K562 (cell line): Measurements from ENCODE around the gene RARRES2. TPM values are rescaled to one million over a fixed set of nuclear protein-coding genes. Genes with fewer than 3 reads are reported as not detected.

Experiments used
- ATAC-seq: fragments of 200-7000 bp; cut with Tn5 transposase; 3 replicates; pipeline ENCODE4 v1.9.1; 2020; ENCODE audit warnings: moderate library complexity
- BruUV-seq: library from RNA; stranded (reverse); fragments of 400-500 nt; replicated peaks from 2 replicates; lab custom pipeline; 2021; lab: Mats Ljungman, UMichigan
- CTCF ChIA-PET: fragments of 300-600 bp; formaldehyde crosslinking; extraction: SDS; loops from one replicate; lab custom pipeline; 2021; ENCODE audit warnings: low intra/inter-chr PET ratio; lab: Yijun Ruan, JAX
- POLR2A ChIA-PET: fragments of 300-600, 350-650 bp; sonication (Branson Sonifier 250); formaldehyde crosslinking; extraction: SDS; loops from one replicate; lab custom pipeline; 2021; ENCODE audit warnings: antibody characterized with exemption, inconsistent platforms; lab: Yijun Ruan, JAX
- DNase-seq, 4 experiments: peaks; one replicate each; pipeline versions ENCODE4 v3.0.0 to v3.0.0-alpha.2; 2011 to 2018; ENCODE audit warnings: low spot score in 3 of 4, mixed read lengths in 3 of 4; ENCODE audit errors: extremely low read depth in 1 of 4
- FAIRE-seq: peaks from 2 replicates; lab custom pipeline; 2011; peaks lifted over from hg19 to GRCh38; lab: Jason Lieb, UNC
- H2AFZ ChIP-seq: 2 replicates; pipeline ENCODE4 v1.6.0; 2011; ENCODE audit warnings: low read depth, low read length, control low read depth, inconsistent platforms
- H3K27ac ChIP-seq: fragments of 200-600 bp; 3 replicates; pipeline ENCODE4 v1.8.0; 2011; ENCODE audit warnings: low read depth, mild to moderate bottlenecking, control low read depth, inconsistent platforms, low read length, moderate library complexity, mixed read lengths; ENCODE audit errors: extremely low read depth
- H3K27me3 ChIP-seq, 2 experiments: fragments of 300-600 bp in 1 of 2; 2 replicates in 1 of 2; 3 replicates in 1 of 2; pipeline versions ENCODE4 v1.6.0 to v1.8.0; 2011; ENCODE audit warnings: inconsistent platforms in 2 of 2, low read length in 2 of 2, mild to moderate bottlenecking in 1 of 2, mixed read lengths in 1 of 2, moderate library complexity in 1 of 2; ENCODE audit not compliant: control insufficient read depth in 2 of 2, insufficient read depth in 2 of 2
- H3K36me3 ChIP-seq: fragments of 300-600 bp; 3 replicates; pipeline ENCODE4 v1.8.0; 2011; ENCODE audit warnings: mild to moderate bottlenecking, low read length, inconsistent platforms; ENCODE audit not compliant: control insufficient read depth, insufficient read depth
- H3K4me1 ChIP-seq, 2 experiments: fragments of 200-600 bp in 1 of 2; replicated peaks in 1 of 2; 2 replicates in 1 of 2; 3 replicates in 1 of 2; pipeline versions ENCODE4 v1.5.1 to v1.8.0; 2011; ENCODE audit warnings: inconsistent platforms in 2 of 2, low read length in 2 of 2, mild to moderate bottlenecking in 1 of 2, mixed read lengths in 1 of 2, moderate library complexity in 1 of 2; ENCODE audit not compliant: control insufficient read depth in 2 of 2, insufficient read depth in 2 of 2
- H3K4me2 ChIP-seq: 2 replicates; pipeline ENCODE4 v1.6.1; 2011; ENCODE audit warnings: low read length, control low read depth, inconsistent platforms, mixed read lengths; ENCODE audit not compliant: insufficient read depth
- H3K4me3 ChIP-seq: fragments of 200-600 bp; sonication (generic), shearing (Covaris generic); 2 replicates; pipeline ENCODE4 v1.5.1; 2016; ENCODE audit warnings: control low read depth, inconsistent platforms
- H3K79me2 ChIP-seq: fragments of 200-600 bp; 3 replicates; pipeline ENCODE4 v1.8.0; 2011; ENCODE audit warnings: low read length, inconsistent platforms; ENCODE audit not compliant: control insufficient read depth, insufficient read depth
- H3K9ac ChIP-seq, 2 experiments: 2 replicates each; pipeline versions ENCODE4 v1.6.0 to v1.6.1; 2011; ENCODE audit warnings: low read depth in 2 of 2, low read length in 2 of 2, control low read depth in 1 of 2, inconsistent platforms in 1 of 2, mild to moderate bottlenecking in 1 of 2, mixed read lengths in 1 of 2; ENCODE audit not compliant: insufficient read depth in 1 of 2
- H3K9me1 ChIP-seq: one replicate; pipeline ENCODE4 v1.6.0; 2011; ENCODE audit warnings: inconsistent platforms, mild to moderate bottlenecking, low read length, moderate library complexity; ENCODE audit not compliant: control insufficient read depth, insufficient read depth
- H3K9me3 ChIP-seq: replicated peaks from 2 replicates; pipeline ENCODE4 v1.5.1; 2011; ENCODE audit warnings: low read depth, low read length, inconsistent platforms; ENCODE audit not compliant: control insufficient read depth, insufficient read depth
- H4K20me1 ChIP-seq: replicated peaks from 2 replicates; pipeline ENCODE4 v1.6.1; 2011; ENCODE audit warnings: low read length, inconsistent platforms, mixed read lengths; ENCODE audit not compliant: control insufficient read depth, insufficient read depth
- ETV6 ChIP-seq, 3 experiments: fragments of 150-350 bp in 1 of 3; sonication (generic) in 1 of 3; formaldehyde crosslinking in 1 of 3; IDR thresholded peaks; 2 replicates each; pipeline versions ENCODE4 v1.6.1 to v1.8.0; 2014 to 2022; ENCODE audit warnings: borderline replicate concordance in 2 of 3, low read depth in 2 of 3, antibody characterized with exemption in 1 of 3, low read length in 1 of 3, mild to moderate bottlenecking in 1 of 3, missing genetic modification reagents in 1 of 3
- FOSL1 ChIP-seq: fragments of 200-800 bp; sonication (Bioruptor generic); conservative IDR thresholded peaks from 2 replicates; pipeline ENCODE4 v1.6.1; 2016; ENCODE audit warnings: missing genetic modification characterization, missing compliant biosample characterization
- GABPB2 ChIP-seq: fragments of 250-450 bp; sonication (Bioruptor Pico); conservative IDR thresholded peaks from 2 replicates; pipeline ENCODE4 v1.5.1; 2021; ENCODE audit warnings: mild to moderate bottlenecking
- HDGF ChIP-seq: fragments of 450-650 bp; IDR thresholded peaks from 2 replicates; pipeline ENCODE4 v1.6.1; 2016
- HINFP ChIP-seq: fragments of 450-650 bp; conservative IDR thresholded peaks from 2 replicates; pipeline ENCODE4 v1.6.1; 2016; ENCODE audit warnings: missing genetic modification characterization, low read depth, mild to moderate bottlenecking, control low read depth, missing compliant biosample characterization
- KAT8 ChIP-seq: fragments of 450-650 bp; IDR thresholded peaks from 2 replicates; pipeline ENCODE4 v1.6.1; 2016; ENCODE audit warnings: low read depth, mild to moderate bottlenecking
- KLF13 ChIP-seq: fragments of 450-650 bp; IDR thresholded peaks from 2 replicates; pipeline ENCODE4 v1.6.1; 2016; ENCODE audit warnings: missing genetic modification characterization, low read depth, mild to moderate bottlenecking, missing compliant biosample characterization, moderate library complexity, borderline replicate concordance
- L3MBTL2 ChIP-seq: fragments of 450-650 bp; IDR thresholded peaks from 2 replicates; pipeline ENCODE4 v1.6.1; 2016; ENCODE audit warnings: mild to moderate bottlenecking, moderate library complexity
- PHF20 ChIP-seq: fragments of 450-650 bp; IDR thresholded peaks from 2 replicates; pipeline ENCODE4 v1.6.1; 2018; ENCODE audit not compliant: partially characterized antibody
- SIRT6 ChIP-seq: IDR thresholded peaks from one replicate; pipeline ENCODE4 v1.6.1; 2012; ENCODE audit warnings: low read depth, mild to moderate bottlenecking, control low read depth, inconsistent platforms, low read length, moderate library complexity
- TAF1 ChIP-seq: IDR thresholded peaks from 2 replicates; pipeline ENCODE4 v1.6.1; 2011; ENCODE audit warnings: mild to moderate bottlenecking, low read length, moderate library complexity; ENCODE audit not compliant: insufficient read depth, control insufficient read depth, severe bottlenecking; ENCODE audit errors: extremely low read depth
- ZFX ChIP-seq: sonication (generic); formaldehyde crosslinking; IDR thresholded peaks from 2 replicates; pipeline ENCODE4 v1.8.0; 2022; ENCODE audit warnings: mild to moderate bottlenecking, missing genetic modification reagents, moderate library complexity
- ZNF140 ChIP-seq: fragments of 250-450 bp; sonication (Bioruptor Pico); IDR thresholded peaks from 2 replicates; pipeline ENCODE4 v1.8.0; 2021; ENCODE audit warnings: moderate library complexity, mild to moderate bottlenecking, inconsistent platforms
- ZNF280A ChIP-seq: fragments of 450-650 bp; IDR thresholded peaks from 2 replicates; pipeline ENCODE4 v1.6.1; 2018; ENCODE audit warnings: mild to moderate bottlenecking, low read depth; ENCODE audit not compliant: partially characterized antibody
- ZNF311 ChIP-seq: fragments of 250-450 bp; sonication (Bioruptor Pico); IDR thresholded peaks from 2 replicates; pipeline ENCODE4 v1.4.0; 2020; ENCODE audit warnings: mild to moderate bottlenecking, moderate library complexity
- ZNF354B ChIP-seq: fragments of 250-450 bp; sonication (Bioruptor Pico); IDR thresholded peaks from 2 replicates; pipeline ENCODE4 v1.4.0; 2020
- ZNF561 ChIP-seq: fragments of 450-650 bp; formaldehyde crosslinking; conservative IDR thresholded peaks from 2 replicates; pipeline ENCODE4 v1.4.0; 2020; ENCODE audit warnings: mild to moderate bottlenecking, moderate library complexity
- ZNF668 ChIP-seq: fragments of 250-450 bp; sonication (Bioruptor Pico); IDR thresholded peaks from 2 replicates; pipeline ENCODE4 v1.8.0; 2022; ENCODE audit warnings: mild to moderate bottlenecking, inconsistent platforms
- WGBS: fragments of 100-300 bp; shearing (Covaris generic); methylation state at CpG from one replicate; pipeline ENCODE4 v1.1.6; 2016; ENCODE audit warnings: low coverage, mixed read lengths; ENCODE audit not compliant: insufficient coverage; ENCODE audit errors: missing lambda C conversion rate; 5-methylcytosine and 5-hydroxymethylcytosine counted together
- in situ Hi-C: fragments of 300-500 bp; cut with MboI; formaldehyde crosslinking; loops from 4 replicates; pipeline ENCODE4 v1.15.0; 2018; ENCODE audit warnings: inconsistent platforms, mixed read lengths
- intact Hi-C: fragments of 100-400 bp; cut with micrococcal nuclease; formaldehyde crosslinking; loops from 2 replicates; pipeline ENCODE4 v1.14.2; 2022
- polyA plus RNA-seq, 8 experiments: library from polyadenylated mRNA; depleted of rRNA in 4 of 8; stranded (reverse) in 5 of 8; unstranded in 3 of 8; fragments of >200 nt; fragmentation: Nextera tagmentation in 2 of 8; fragmentation: Illumina TruSeq in 1 of 8; extraction: Ambion mirVana in 2 of 8; extraction: Trizol in 1 of 8; gene quantifications; 2 replicates each; pipeline versions ENCODE4 v1.2.1 to v1.2.3, GENCODE V29; 2011 to 2014; ENCODE audit warnings: inconsistent platforms in 1 of 8, missing spikeins in 1 of 8
- total RNA-seq, 7 experiments: library from RNA; depleted of rRNA in 6 of 7; stranded (reverse); fragments of >200 nt in 6 of 7; fragmentation: Illumina TruSeq in 2 of 7; extraction: Trizol in 2 of 7; gene quantifications; 2 replicates each; pipeline versions ENCODE4 v1.2.1 to v1.2.3, GENCODE V29; 2011 to 2021; ENCODE audit warnings: low replicate concordance in 1 of 7

The RARRES2 gene
- total and polyA plus RNA-seq, 9 of the 15 experiments (the other 6 are each of a cell fraction or from before 2014, with no cell fraction given), result 0.11 to 1.7 (median 0.23) TPM; not detected in 6

DNA sequence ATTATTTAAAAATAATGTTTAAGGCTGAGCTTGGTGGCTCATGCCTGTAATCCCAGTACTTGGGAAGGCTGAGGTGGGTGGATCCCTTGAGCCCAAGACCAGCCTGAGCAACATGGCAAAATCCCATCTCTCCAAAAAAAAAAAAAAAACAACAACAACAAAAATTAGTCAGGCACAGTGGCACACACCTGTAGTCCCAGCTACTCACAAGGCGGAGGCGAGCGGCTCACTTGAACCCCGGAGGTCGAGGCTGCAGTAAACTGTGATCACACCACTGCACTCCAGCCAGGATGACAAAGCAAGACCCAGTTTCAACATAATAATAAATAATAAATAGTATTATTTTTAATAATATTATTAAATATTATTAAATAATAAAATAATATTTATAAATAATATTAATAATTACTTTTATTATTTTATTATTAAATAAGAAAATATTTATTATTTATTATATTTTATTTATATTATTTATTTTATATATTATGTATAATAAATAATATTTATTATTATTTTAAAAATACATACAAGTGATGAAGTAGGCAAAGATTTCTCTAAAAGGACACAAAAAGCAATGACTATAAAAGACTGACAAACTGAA, 26.7 kb downstream of the RARRES2 start (continued):
- TF ChIP-seq HINFP (tag) (0 out of 2 replicates have a peak, but pooled peaks have one; percentile 43), TAF1 (no peak), ZNF561 (CRISPR knock-in tag) (no peak), FOSL1 (tag) (no peak), GABPB2 (CRISPR knock-in tag) (no peak)

GRCh38 chr7:150313870-150314269, 27.6 kb downstream of the RARRES2 start:
- no peaks in the 10 kb centered on the region for H3K27me3 ChIP-seq
- no peaks in the 10 kb centered on the region; the same call in 2 of the 3 replicates for H3K36me3 ChIP-seq
- CTCF ChIA-PET, result interaction anchor here (0.7 kb wide), 1 partner anchor 28 kb away, joined by 3 read pairs; the partner anchor contains the start of gene RARRES2
- H4K20me1 ChIP-seq, result no peaks in the 10 kb centered on the region
- ATAC-seq, result peak; percentile 75
- intact Hi-C loops (loop anchor here (10.0 kb wide), 2 partner anchors 681 to 771 kb away; partner anchors contain the start of genes AGAP3, FASTK, NOS3 and TMUB1), in situ Hi-C loops (no loop called here)
- H3K9ac ChIP-seq, result peak overlapping the region; percentile 55 to 88
- FAIRE-seq, result no peak
- peaks cover 4% of the 10 kb centered on the region for H3K9me1 ChIP-seq
- H2AFZ ChIP-seq, result peak overlapping the region; percentile 49
- no peaks in the 10 kb centered on the region for H3K9me3 ChIP-seq
- POLR2A ChIA-PET, result interaction anchor here (0.7 to 3.6 kb wide), 8 partner anchors 10 to 87 kb away, joined by 3 to 35 read pairs (median 4); partner anchors contain the start of genes ACTR3C and LRRC61
- peak overlapping the region; percentile 83 for H3K4me2 ChIP-seq
- H3K4me3 ChIP-seq, result peak overlapping the region; percentile 12; the same call in 1 of the 2 replicates
- 61% methylated on average over 6 of the region's 6 CpGs for WGBS
- peak overlapping the region; percentile 88 for H3K27ac ChIP-seq
- BruUV-seq, result no TSS peak
- H3K4me1 ChIP-seq, result peaks cover 40 to 69% of the 10 kb centered on the region in 2 experiments
- peak in 2 of 4 experiments; percentile 17 to 42 for DNase-seq
- peaks cover 42% of the 10 kb centered on the region for H3K79me2 ChIP-seq
- TF ChIP-seq ZFX (no peak), ETV6 (IDR thresholded peaks at IDR 0.05; ENCODE audit: borderline replicate concordance in 1 of 2, low read depth in 2 of 2, low read length in 1 of 2) (no peak), ETV6 (CRISPR knock-in tag; IDR thresholded peaks at IDR 0.05; ENCODE audit: borderline replicate concordance) (no peak), SIRT6 (no peak), PHF20 (no peak), HDGF (0 out of 2 replicates have a peak, but pooled peaks have one; percentile 72), L3MBTL2 (no peak), ZNF280A (no peak), ZNF140 (CRISPR knock-in tag) (no peak), ZNF668 (CRISPR knock-in tag) (0 out of 2 replicates have a peak, but pooled peaks have one; percentile 55), KAT8 (no peak), ZNF354B (CRISPR knock-in tag) (no peak), KLF13 (0 out of 2 replicates have a peak, but pooled peaks have one; percentile 11), ZNF311 (CRISPR knock-in tag) (no peak)
